ENCODE data around the gene FANCG.

FANCG gene

GRCh38 chr9:35114840-35115628 lies 35.3 kb upstream of the FANCG start:
- H3K27ac ChIP-seq (ENCODE audit: extremely low read depth, low read depth, low read length): no peak overlapping the region; the same call in 1 of the 2 replicates
- H3K36me3 ChIP-seq (ENCODE audit: control insufficient read depth in 2 of 2, insufficient read depth in 1 of 2, low read length in 2 of 2): no peaks in the 10 kb centered on the region
- peaks cover 15% of the 10 kb centered on the region for H3K4me1 ChIP-seq (ENCODE audit: control insufficient read depth, insufficient read depth, low read length)
- POLR2A ChIA-PET: interaction anchor here (0.6 to 4.3 kb wide), 14 partner anchors 13 to 546 kb away, joined by 3 to 92 read pairs (median 6); partner anchors contain the start of genes FANCG, PIGO, STOML2 and UNC13B
- TF ChIP-seq PATZ1 (tag by site-specific recombination; IDR thresholded peaks at IDR 0.05) (0 out of 2 replicates have a peak, but pooled peaks have one; percentile 1), ZNF549 (tag by site-specific recombination; IDR thresholded peaks at IDR 0.05) (no peak)
- no peaks in the 10 kb centered on the region for H3K9me3 ChIP-seq (ENCODE audit: control insufficient read depth, insufficient read depth, low read depth, low read length)
- H3K4me3 ChIP-seq (ENCODE audit: low read depth, low read length): peak overlapping the region; percentile 48
- CTCF ChIA-PET: interaction anchor here (0.6 to 6.8 kb wide), 13 partner anchors 17 to 439 kb away, joined by 3 to 58 read pairs (median 5); partner anchors contain the start of genes PIGO and RUSC2

- Histone ChIP-seq H3K36me3 (ENCODE audit: control insufficient read depth in 2 of 2, insufficient read depth in 1 of 2, low read length in 2 of 2) (no peaks in the 10 kb centered on the region), H3K9me3 (ENCODE audit: control insufficient read depth, insufficient read depth, low read depth, low read length) (no peaks in the 10 kb centered on the region), H3K27ac (ENCODE audit: extremely low read depth, low read depth, low read length) (no peak overlapping the region; the same call in 1 of the 2 replicates), H3K4me3 (ENCODE audit: low read depth, low read length) (no peak overlapping the region), H3K4me1 (ENCODE audit: control insufficient read depth, insufficient read depth, low read length) (peaks cover 15% of the 10 kb centered on the region)
- ChIA-PET POLR2A (interaction anchor here (0.6 to 4.3 kb wide), 14 partner anchors 12 to 618 kb away, joined by 3 to 92 read pairs (median 5); partner anchors contain the start of genes CCDC107, CREB3, DNAJB5 and FANCG), CTCF (interaction anchor here (0.6 to 6.8 kb wide), 8 partner anchors 15 to 440 kb away, joined by 4 to 58 read pairs (median 6); partner anchors contain the start of gene PIGO)
- TF ChIP-seq SP2 (tag by site-specific recombination; IDR thresholded peaks at IDR 0.05) (peak; percentile 67), ZNF335 (tag by site-specific recombination; conservative IDR thresholded peaks at IDR 0.05) (0 out of 2 replicates have a peak, but pooled peaks have one; percentile 25), REST (tag by site-specific recombination; IDR thresholded peaks at IDR 0.05) (no peak), HOXA7 (CRISPR knock-in tag; IDR thresholded peaks at IDR 0.05; ENCODE audit: borderline replicate concordance) (no peak), ZNF311 (tag by site-specific recombination; IDR thresholded peaks at IDR 0.05; ENCODE audit: borderline replicate concordance) (no peak), ZBTB26 (tag by site-specific recombination; optimal IDR thresholded peaks at IDR 0.05) (no peak), PRDM1 (tag by site-specific recombination; IDR thresholded peaks at IDR 0.05) (0 out of 2 replicates have a peak, but pooled peaks have one; percentile 21), ATF2 (tag by site-specific recombination; IDR thresholded peaks at IDR 0.05; ENCODE audit: low read depth) (no peak), ZNF544 (tag by site-specific recombination; IDR thresholded peaks at IDR 0.05) (no peak), ZNF433 (tag by site-specific recombination; IDR thresholded peaks at IDR 0.05; ENCODE audit: low read depth) (no peak), ZNF837 (tag by site-specific recombination; IDR thresholded peaks at IDR 0.05) (no peak), ZSCAN16 (tag by site-specific recombination; IDR thresholded peaks at IDR 0.05) (no peak), ZNF514 (tag by site-specific recombination; IDR thresholded peaks at IDR 0.05) (no peak), ZNF292 (tag by site-specific recombination; IDR thresholded peaks at IDR 0.05; ENCODE audit: borderline replicate concordance, low read depth) (no peak), KLF1 (tag by site-specific recombination; IDR thresholded peaks at IDR 0.05) (peak; percentile 70), ZNF37A (tag by site-specific recombination; IDR thresholded peaks at IDR 0.05) (no peak), KLF9 (tag by site-specific recombination; IDR thresholded peaks at IDR 0.05; ENCODE audit: low read depth) (peak; percentile 30; the same call in 1 of the 2 replicates)
Observed at GRCh38 chr9:35114113-35114839, 34.5 kb upstream of the FANCG start.

Data from HEK293 (cell line).